PC-3 (cell line): ENCODE results near the gene AIFM3. TPM values are rescaled to one million over a fixed set of nuclear protein-coding genes. Genes with fewer than 3 reads are reported as not detected.

ENCODE experiments used
- ATAC-seq: fragments of 200-7000 bp; cut with Tn5 transposase; 2 replicates; pipeline ENCODE4 v1.9.1; 2020; ENCODE audit warnings: mild to moderate bottlenecking, moderate library complexity
- BruUV-seq: library from RNA; stranded (reverse); fragments of 400-500 nt; replicated peaks from 2 replicates; lab custom pipeline; 2021; lab: Mats Ljungman, UMichigan
- CTCF ChIA-PET: fragments of 300-600 bp; sonication (Branson Sonifier 250); formaldehyde crosslinking; loops from one replicate; lab custom pipeline; 2022; ENCODE audit warnings: antibody characterized with exemption; lab: Charles Lee
- POLR2A ChIA-PET: fragments of 300-600 bp; sonication (Branson Sonifier 250); formaldehyde crosslinking; loops from one replicate; lab custom pipeline; 2022; ENCODE audit warnings: antibody characterized with exemption; ENCODE audit not compliant: unreplicated experiment; lab: Charles Lee
- DNase-seq: peaks from one replicate; pipeline ENCODE4 v3.0.0-alpha.2; 2015
- H2AFZ ChIP-seq: fragments of 300-600 bp; sonication (generic); 2 replicates; pipeline ENCODE4 v1.6.0; 2016; ENCODE audit warnings: antibody characterized with exemption, low read length
- H3F3A ChIP-seq: fragments of 300-600 bp; sonication (generic); one replicate; pipeline ENCODE4 v1.6.0; 2017; ENCODE audit warnings: antibody characterized with exemption, low read length, control low read depth, mild to moderate bottlenecking; ENCODE audit not compliant: unreplicated experiment
- H3K27ac ChIP-seq: fragments of 300-600 bp; sonication (generic); 2 replicates; pipeline ENCODE4 v1.5.1; 2016; ENCODE audit warnings: mild to moderate bottlenecking, low read length
- H3K27me3 ChIP-seq: fragments of 300-600 bp; sonication (generic); 2 replicates; pipeline ENCODE4 v1.6.1; 2016; ENCODE audit warnings: low read length, mixed read lengths
- H3K36me3 ChIP-seq: fragments of 300-600 bp; sonication (generic); 2 replicates; pipeline ENCODE4 v1.6.1; 2016; ENCODE audit warnings: low read depth, mixed run types, low read length, mixed read lengths
- H3K4me1 ChIP-seq: fragments of 300-600 bp; sonication (generic); 2 replicates; pipeline ENCODE4 v1.5.1; 2016; ENCODE audit warnings: low read length; ENCODE audit not compliant: insufficient read depth
- H3K4me2 ChIP-seq: fragments of 300-600 bp; sonication (generic); 2 replicates; pipeline ENCODE4 v1.6.0; 2016; ENCODE audit warnings: low read length
- H3K4me3 ChIP-seq: fragments of 300-600 bp; sonication (generic); 2 replicates; pipeline ENCODE4 v1.5.1; 2016; ENCODE audit warnings: mild to moderate bottlenecking, low read length, mixed read lengths
- H3K79me2 ChIP-seq: fragments of 300-600 bp; sonication (generic); 2 replicates; pipeline ENCODE4 v1.6.1; 2017; ENCODE audit warnings: low read length, mixed read lengths
- H3K9ac ChIP-seq: fragments of 300-600 bp; sonication (generic); 2 replicates; pipeline ENCODE4 v1.6.0; 2016; ENCODE audit warnings: mild to moderate bottlenecking, low read length
- H3K9me2 ChIP-seq: fragments of 300-600 bp; sonication (generic); replicated peaks from 2 replicates; pipeline ENCODE4 v1.6.1; 2016; ENCODE audit warnings: mixed run types, low read length, mixed read lengths
- H3K9me3 ChIP-seq: fragments of 300-600 bp; sonication (generic); 2 replicates; pipeline ENCODE4 v1.6.1; 2016; ENCODE audit warnings: low read length, mixed read lengths
- H4K20me1 ChIP-seq: fragments of 300-600 bp; sonication (generic); 2 replicates; pipeline ENCODE4 v1.6.1; 2016; ENCODE audit warnings: low read length, mixed read lengths
- EZH2 ChIP-seq: fragments of 300-600 bp; sonication (generic); IDR thresholded peaks from one replicate; pipeline ENCODE4 v1.6.1; 2017; ENCODE audit warnings: antibody characterized with exemption, mild to moderate bottlenecking, low read length; ENCODE audit not compliant: unreplicated experiment
- EZH2phosphoT487 ChIP-seq: fragments of 300-600 bp; sonication (generic); IDR thresholded peaks from 2 replicates; pipeline ENCODE4 v1.6.1; 2018; ENCODE audit warnings: mild to moderate bottlenecking, antibody characterized with exemption, low read length, borderline replicate concordance
- intact Hi-C: fragments of 100-400 bp; cut with micrococcal nuclease; formaldehyde crosslinking; loops from 2 replicates; pipeline ENCODE4 v1.9.0; 2023
- total RNA-seq: library from RNA; depleted of rRNA; stranded (reverse); fragments of >200 nt; gene quantifications from 2 replicates; pipeline ENCODE4 v1.2.3, GENCODE V29; 2014
- TF ChIP-seq, protein P1 (sequence below): fragments of 300-600 bp; sonication (generic); conservative IDR thresholded peaks from 2 replicates; pipeline ENCODE4 v1.5.1; 2017; ENCODE audit warnings: antibody characterized with exemption, low read depth, mild to moderate bottlenecking, low read length

The AIFM3 gene
- total RNA-seq, 1 experiment from 2014 or later: 1.5 TPM

DNA sequence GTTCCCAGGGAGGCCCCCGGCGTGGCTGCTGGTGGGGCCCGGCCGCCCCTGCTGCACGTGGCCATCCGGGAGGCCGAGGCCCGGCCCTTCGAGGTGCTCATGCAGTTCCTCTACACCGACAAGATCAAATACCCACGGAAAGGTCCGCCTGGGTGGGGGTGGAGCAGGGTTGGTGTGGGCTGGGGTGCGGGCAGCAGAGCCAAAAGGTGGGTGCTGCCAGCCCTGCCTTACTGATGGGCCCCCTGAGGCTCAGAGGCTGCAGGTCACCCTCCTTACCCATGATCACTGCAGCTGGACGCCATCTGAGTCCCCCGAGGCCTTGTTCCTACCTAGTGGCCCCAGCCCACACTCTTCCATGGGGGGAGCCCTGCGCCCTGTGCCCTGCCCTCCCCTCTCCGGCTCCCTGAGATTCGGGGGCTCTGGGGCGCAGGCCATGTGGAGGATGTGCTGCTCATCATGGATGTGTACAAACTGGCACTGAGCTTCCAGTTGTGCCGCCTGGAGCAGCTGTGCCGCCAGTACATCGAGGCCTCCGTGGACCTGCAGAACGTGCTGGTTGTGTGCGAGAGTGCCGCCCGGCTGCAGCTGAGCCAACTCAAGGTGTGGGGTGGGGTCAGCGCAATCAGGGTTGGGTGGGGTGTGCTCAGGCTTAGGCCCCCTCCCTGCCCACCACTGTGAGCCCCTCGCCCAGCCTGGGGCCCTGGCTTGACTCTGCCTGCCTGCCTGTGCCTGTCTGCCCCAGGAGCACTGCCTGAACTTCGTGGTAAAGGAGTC lies 27.3 kb downstream of the AIFM3 start:
- Histone ChIP-seq H3K27me3 (no peaks in the 10 kb centered on the region), H3F3A (no peaks in the 10 kb centered on the region), H3K36me3 (peaks cover under 1% of the 10 kb centered on the region; the same call in 1 of the 2 replicates), H3K4me1 (no peaks in the 10 kb centered on the region), H3K4me3 (no peak overlapping the region), H4K20me1 (no peaks in the 10 kb centered on the region), H3K79me2 (no peaks in the 10 kb centered on the region), H3K9ac (no peak overlapping the region), H3K27ac (no peak overlapping the region), H2AFZ (no peak overlapping the region), H3K9me2 (no peaks in the 10 kb centered on the region), H3K4me2 (no peak overlapping the region), H3K9me3 (no peaks in the 10 kb centered on the region)
- DNase-seq (no peak), ATAC-seq (no peak)
- no peak for TF ChIP-seq EZH2
- TF ChIP-seq, protein P1, sequence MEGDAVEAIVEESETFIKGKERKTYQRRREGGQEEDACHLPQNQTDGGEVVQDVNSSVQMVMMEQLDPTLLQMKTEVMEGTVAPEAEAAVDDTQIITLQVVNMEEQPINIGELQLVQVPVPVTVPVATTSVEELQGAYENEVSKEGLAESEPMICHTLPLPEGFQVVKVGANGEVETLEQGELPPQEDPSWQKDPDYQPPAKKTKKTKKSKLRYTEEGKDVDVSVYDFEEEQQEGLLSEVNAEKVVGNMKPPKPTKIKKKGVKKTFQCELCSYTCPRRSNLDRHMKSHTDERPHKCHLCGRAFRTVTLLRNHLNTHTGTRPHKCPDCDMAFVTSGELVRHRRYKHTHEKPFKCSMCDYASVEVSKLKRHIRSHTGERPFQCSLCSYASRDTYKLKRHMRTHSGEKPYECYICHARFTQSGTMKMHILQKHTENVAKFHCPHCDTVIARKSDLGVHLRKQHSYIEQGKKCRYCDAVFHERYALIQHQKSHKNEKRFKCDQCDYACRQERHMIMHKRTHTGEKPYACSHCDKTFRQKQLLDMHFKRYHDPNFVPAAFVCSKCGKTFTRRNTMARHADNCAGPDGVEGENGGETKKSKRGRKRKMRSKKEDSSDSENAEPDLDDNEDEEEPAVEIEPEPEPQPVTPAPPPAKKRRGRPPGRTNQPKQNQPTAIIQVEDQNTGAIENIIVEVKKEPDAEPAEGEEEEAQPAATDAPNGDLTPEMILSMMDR: no peak
- no peak for TF ChIP-seq EZH2phosphoT487
- CTCF ChIA-PET: no interaction called here
- intact Hi-C loops: no loop called here
- BruUV-seq: no TSS peak
- POLR2A ChIA-PET: no interaction called here

DNA sequence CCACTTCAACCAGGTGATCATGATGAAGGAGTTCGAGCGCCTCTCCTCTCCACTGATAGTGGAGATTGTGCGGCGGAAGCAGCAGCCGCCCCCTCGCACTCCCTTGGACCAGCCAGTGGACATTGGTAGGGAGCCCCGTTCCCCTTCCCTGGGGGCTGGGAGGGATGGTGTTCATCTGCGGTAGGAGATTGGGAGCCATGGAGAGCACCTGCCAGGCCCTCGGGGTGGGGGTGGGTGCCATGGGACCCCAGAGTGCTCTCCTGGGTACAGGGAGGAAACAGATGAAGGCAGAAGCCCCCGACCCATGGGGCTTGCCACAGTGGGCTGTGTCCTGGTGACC lies 27.8 kb downstream of the AIFM3 start:
- H2AFZ ChIP-seq: no peak overlapping the region
- H4K20me1 ChIP-seq: no peaks in the 10 kb centered on the region
- H3K4me2 ChIP-seq: no peak overlapping the region
- H3K79me2 ChIP-seq: peaks cover 4% of the 10 kb centered on the region
- ChIA-PET CTCF (no interaction called here), POLR2A (no interaction called here)
- no peak overlapping the region for H3K9ac ChIP-seq
- TF ChIP-seq EZH2 (no peak), EZH2phosphoT487 (no peak)
- TF ChIP-seq, protein P1: no peak
- no peak overlapping the region for H3K4me3 ChIP-seq
- peaks cover 6% of the 10 kb centered on the region; the same call in 1 of the 2 replicates for H3K36me3 ChIP-seq
- H3K9me2 ChIP-seq: no peaks in the 10 kb centered on the region
- H3K27me3 ChIP-seq: no peaks in the 10 kb centered on the region
- no peak overlapping the region for H3K27ac ChIP-seq
- ATAC-seq: no peak
- no peaks in the 10 kb centered on the region for H3F3A ChIP-seq
- DNase-seq: no peak
- intact Hi-C loops: no loop called here
- H3K4me1 ChIP-seq: no peaks in the 10 kb centered on the region
- no TSS peak for BruUV-seq
- H3K9me3 ChIP-seq: no peaks in the 10 kb centered on the region

DNA sequence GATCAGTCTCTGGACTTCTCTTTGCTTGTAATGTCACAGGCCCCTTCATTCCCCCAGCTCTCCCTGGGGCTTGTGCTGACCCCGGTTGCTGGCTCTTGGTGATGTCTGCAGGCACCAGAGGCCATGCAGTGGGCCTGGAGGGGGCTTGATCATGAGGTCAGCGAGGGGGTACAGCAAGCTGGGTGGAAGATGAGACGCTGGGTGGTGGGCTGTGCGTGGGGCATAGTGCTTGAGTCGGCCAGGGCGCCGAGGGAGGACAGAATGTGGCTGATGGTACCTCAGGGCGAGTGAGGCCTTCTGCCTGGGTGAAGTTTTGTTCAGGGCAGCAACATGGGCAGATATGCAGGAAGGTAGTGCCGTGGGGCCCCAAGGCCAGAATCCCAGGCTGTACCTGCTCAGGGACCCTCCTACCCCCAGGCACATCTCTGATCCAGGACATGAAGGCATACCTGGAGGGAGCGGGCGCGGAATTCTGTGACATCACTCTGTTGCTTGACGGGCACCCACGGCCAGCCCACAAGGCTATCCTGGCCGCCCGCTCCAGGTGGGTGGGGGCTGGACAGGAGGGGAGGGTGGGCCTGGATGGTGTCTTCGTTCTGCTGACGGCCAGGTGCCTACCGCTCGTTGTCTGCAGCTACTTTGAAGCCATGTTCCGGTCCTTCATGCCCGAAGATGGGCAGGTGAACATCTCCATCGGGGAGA lies 28.4 kb downstream of the AIFM3 start:
- CTCF ChIA-PET: no interaction called here

More for the DNA sequence above, 28.4 kb downstream of the AIFM3 start:
- Histone ChIP-seq H3K4me3 (no peak overlapping the region), H3K9ac (no peak overlapping the region), H3K79me2 (peaks cover 10% of the 10 kb centered on the region), H3K27ac (no peak overlapping the region), H3K9me3 (no peaks in the 10 kb centered on the region), H3K4me1 (peaks cover 6% of the 10 kb centered on the region), H3K36me3 (peaks cover 6% of the 10 kb centered on the region; the same call in 1 of the 2 replicates), H3K4me2 (no peak overlapping the region), H3F3A (no peaks in the 10 kb centered on the region), H2AFZ (no peak overlapping the region), H3K9me2 (no peaks in the 10 kb centered on the region), H4K20me1 (no peaks in the 10 kb centered on the region), H3K27me3 (no peaks in the 10 kb centered on the region)
- POLR2A ChIA-PET: interaction anchor here (0.6 kb wide), 1 partner anchor 8 kb away, joined by 3 read pairs; no protein-coding TSS in a partner anchor
- ATAC-seq (no peak), DNase-seq (no peak)
- no TSS peak for BruUV-seq
- TF ChIP-seq, protein P1: no peak
- no peak for TF ChIP-seq EZH2
- no peak for TF ChIP-seq EZH2phosphoT487
- intact Hi-C loops: no loop called here
